SK-N-SH treated with all-trans-retinoic acid at 6 μM for 48 hours (cell line): ENCODE measurements around the gene CEP44.

Experiments
- BACH2 ChIP-seq: fragments of 250-450 bp; sonication (Bioruptor Pico); IDR thresholded peaks from 2 replicates; pipeline ENCODE4 v1.9.0; 2021; ENCODE audit warnings: mild to moderate bottlenecking, borderline replicate concordance
- CREB5 ChIP-seq: fragments of 250-450 bp; sonication (Bioruptor Pico); IDR thresholded peaks from 2 replicates; pipeline ENCODE4 v1.5.1; 2020; ENCODE audit warnings: low read depth, mild to moderate bottlenecking, moderate library complexity
- CSRNP3 ChIP-seq: fragments of 250-450 bp; sonication (Bioruptor Pico); IDR thresholded peaks from 2 replicates; pipeline ENCODE4 v1.5.1; 2021; ENCODE audit warnings: mild to moderate bottlenecking, moderate library complexity
- PATZ1 ChIP-seq: fragments of 250-450 bp; sonication (Bioruptor Pico); IDR thresholded peaks from 2 replicates; pipeline ENCODE4 v1.8.0; 2020; ENCODE audit warnings: mild to moderate bottlenecking, moderate library complexity, borderline replicate concordance
- POU6F1 ChIP-seq: fragments of 250-450 bp; sonication (Bioruptor Pico); IDR thresholded peaks from 2 replicates; pipeline ENCODE4 v1.8.0; 2021; ENCODE audit warnings: low read depth, mild to moderate bottlenecking, moderate library complexity, borderline replicate concordance
- RARB ChIP-seq: fragments of 250-450 bp; sonication (Bioruptor Pico); IDR thresholded peaks from 2 replicates; pipeline ENCODE4 v1.8.0; 2021; ENCODE audit warnings: mild to moderate bottlenecking, moderate library complexity
- TCF4 ChIP-seq: fragments of 250-450 bp; sonication (Bioruptor Pico); IDR thresholded peaks from 2 replicates; pipeline ENCODE4 v1.8.0; 2021; ENCODE audit warnings: mild to moderate bottlenecking, moderate library complexity, borderline replicate concordance
- ZFP30 ChIP-seq: fragments of 450-650 bp; formaldehyde crosslinking; IDR thresholded peaks from 2 replicates; pipeline ENCODE4 v1.5.0; 2022; ENCODE audit warnings: mild to moderate bottlenecking, moderate library complexity
- ZNF70 ChIP-seq: fragments of 450-650 bp; formaldehyde crosslinking; IDR thresholded peaks from 2 replicates; pipeline ENCODE4 v1.5.0; 2020; ENCODE audit warnings: mild to moderate bottlenecking, moderate library complexity

GRCh38 chr4:174255374-174255773, 28.3 kb upstream of the CEP44 start:
- TF ChIP-seq RARB: no peak
- no peak for TF ChIP-seq PATZ1
- no peak for TF ChIP-seq CSRNP3 (CRISPR knock-in tag)
- no peak for TF ChIP-seq TCF4 (CRISPR knock-in tag)
- no peak for TF ChIP-seq CREB5 (CRISPR knock-in tag)
- TF ChIP-seq ZNF70 (CRISPR knock-in tag): no peak
- TF ChIP-seq POU6F1 (CRISPR knock-in tag): no peak
- no peak for TF ChIP-seq ZFP30 (CRISPR knock-in tag)
- no peak for TF ChIP-seq BACH2
